NCI-H2029 (cell line): Measurements from ENCODE around the gene PCNX2.
"Not testable (repeated sequence)": the region's sequence is repeated elsewhere in the genome, so short reads cannot be mapped to it uniquely, and the experiment has no call there.

Experiments
- DNase-seq: peaks from one replicate; lab custom pipeline; 2025; lab: John Stamatoyannopoulos, UW

Gene PCNX2

GRCh38 chr1:233102341-233102740 is 193.2 kb downstream of the PCNX2 start:
- no peak for DNase-seq

- DNase-seq, result no peak
Observed at GRCh38 chr1:233097959-233098580, 197.5 kb downstream of the PCNX2 start.

- DNase-seq, result no peak
Observed at GRCh38 chr1:233097546-233097945, 198.0 kb downstream of the PCNX2 start.

GRCh38 chr1:233094691-233095090 is 200.8 kb downstream of the PCNX2 start:
- no peak for DNase-seq

- DNase-seq, result no peak
Observed at GRCh38 chr1:233094269-233094668, 201.3 kb downstream of the PCNX2 start.

GRCh38 chr1:233090746-233091494 is 204.6 kb downstream of the PCNX2 start:
- no peak for DNase-seq

GRCh38 chr1:233089251-233089650 is 206.3 kb downstream of the PCNX2 start:
- no peak for DNase-seq

- DNase-seq, result no peak
Observed at GRCh38 chr1:233088613-233089012, 206.9 kb downstream of the PCNX2 start.

- DNase-seq, result no peak
Observed at GRCh38 chr1:233086961-233087881, 208.3 kb downstream of the PCNX2 start.

GRCh38 chr1:233085566-233085965 is 210.0 kb downstream of the PCNX2 start:
- no peak for DNase-seq

GRCh38 chr1:233082778-233083550 is 212.6 kb downstream of the PCNX2 start:
- DNase-seq, result no peak

- DNase-seq, result peak; percentile 9
Observed at GRCh38 chr1:233081735-233082134, 213.8 kb downstream of the PCNX2 start.

GRCh38 chr1:233080827-233081226 is 214.7 kb downstream of the PCNX2 start:
- DNase-seq, result not testable (repeated sequence)

- no peak for DNase-seq
Observed at GRCh38 chr1:233080286-233080685, 215.2 kb downstream of the PCNX2 start.

GRCh38 chr1:233079574-233079973 is 216.0 kb downstream of the PCNX2 start:
- DNase-seq, result no peak

- no peak for DNase-seq
Observed at GRCh38 chr1:233078396-233078795, 217.1 kb downstream of the PCNX2 start.

GRCh38 chr1:233075915-233076295 is 219.6 kb downstream of the PCNX2 start:
- DNase-seq, result no peak

- no peak for DNase-seq
Observed at GRCh38 chr1:233066087-233066486, 229.4 kb downstream of the PCNX2 start.

- no peak for DNase-seq
Observed at GRCh38 chr1:233065685-233066084, 229.8 kb downstream of the PCNX2 start.

GRCh38 chr1:233064988-233065387 is 230.5 kb downstream of the PCNX2 start:
- no peak for DNase-seq

- DNase-seq, result no peak
Observed at GRCh38 chr1:233063462-233063861, 232.1 kb downstream of the PCNX2 start.

GRCh38 chr1:233061265-233061664 is 234.3 kb downstream of the PCNX2 start:
- DNase-seq, result peak; percentile 26
